Hepatocyte (in vitro differentiated cells): ENCODE measurements around the gene LPAR6.

Source experiments
- CTCF ChIP-seq: fragments of 200-600 bp; sonication (generic); IDR thresholded peaks from 2 replicates; pipeline ENCODE4 v1.5.1; 2016; ENCODE audit warnings: antibody characterized with exemption, mild to moderate bottlenecking; ENCODE audit not compliant: poor library complexity
- EZH2 ChIP-seq: fragments of 200-600 bp; sonication (generic); IDR thresholded peaks from 2 replicates; pipeline ENCODE4 v1.6.1; 2016; ENCODE audit warnings: antibody characterized with exemption, mild to moderate bottlenecking, borderline replicate concordance

GRCh38 chr13:48426052-48426451 lies 13.1 kb upstream of the LPAR6 start:
- TF ChIP-seq EZH2 (no peak), CTCF (no peak)
